OCI-LY3 (cell line): Measurements from ENCODE around the gene NOLC1.

Source experiments
- H2AFZ ChIP-seq: fragments of 200-600, 300-600 bp; shearing (Covaris generic); 2 replicates; pipeline ENCODE4 v1.6.0; 2014; ENCODE audit warnings: antibody characterized with exemption, low read depth, low read length
- H3K27ac ChIP-seq: fragments of 200-600, 300-600 bp; sonication (generic); 2 replicates; pipeline ENCODE4 v1.5.1; 2014; ENCODE audit warnings: mild to moderate bottlenecking, low read length, moderate library complexity, mixed read lengths
- H3K27me3 ChIP-seq: fragments of 200-600, 300-600 bp; sonication (generic); 2 replicates; pipeline ENCODE4 v1.6.1; 2014; ENCODE audit warnings: low read depth, low read length, mixed read lengths
- H3K36me3 ChIP-seq: fragments of 200-600, 300-600 bp; sonication (generic); replicated peaks from 2 replicates; pipeline ENCODE3; 2014; ENCODE audit warnings: low read depth, low read length, mixed read lengths
- H3K4me1 ChIP-seq: fragments of 300-600, 200-600 bp; sonication (generic); 2 replicates; pipeline ENCODE4 v1.6.1; 2014; ENCODE audit warnings: low read length, mixed read lengths
- H3K4me2 ChIP-seq: fragments of 200-600, 300-600 bp; sonication (generic); 2 replicates; pipeline ENCODE4 v1.6.1; 2014; ENCODE audit warnings: low read length, mixed read lengths
- H3K4me3 ChIP-seq: fragments of 300-600, 200-600 bp; sonication (generic); 2 replicates; pipeline ENCODE4 v1.5.1; 2014; ENCODE audit warnings: antibody characterized with exemption, mild to moderate bottlenecking, low read length, moderate library complexity
- H3K79me2 ChIP-seq: fragments of 300-600, 200-600 bp; shearing (Covaris generic); 2 replicates; pipeline ENCODE4 v1.6.1; 2014; ENCODE audit warnings: mild to moderate bottlenecking, low read length, mixed read lengths
- H3K9ac ChIP-seq: fragments of 300-600, 200-600 bp; shearing (Covaris generic); 2 replicates; pipeline ENCODE4 v1.6.0; 2014; ENCODE audit warnings: mild to moderate bottlenecking, low read length, moderate library complexity
- H3K9me3 ChIP-seq: fragments of 200-600, 300-600 bp; shearing (Covaris generic); 2 replicates; pipeline ENCODE4 v1.6.1; 2014; ENCODE audit warnings: low read length, mixed read lengths; ENCODE audit not compliant: insufficient read depth
- H4K20me1 ChIP-seq: fragments of 200-600, 300-600 bp; sonication (generic); 2 replicates; pipeline ENCODE4 v1.6.1; 2016; ENCODE audit warnings: low read length, mixed read lengths; ENCODE audit not compliant: insufficient read depth
- CTCF ChIP-seq: fragments of 200-600, 300-600 bp; sonication (generic); IDR thresholded peaks from 2 replicates; pipeline ENCODE4 v1.5.1; 2014; ENCODE audit warnings: antibody characterized with exemption, low read length, low read depth
- EZH2phosphoT487 ChIP-seq: fragments of 200-600 bp; shearing (Covaris generic); IDR thresholded peaks from 2 replicates; pipeline ENCODE4 v1.6.1; 2018; ENCODE audit warnings: antibody characterized with exemption, mixed run types, low read depth

The NOLC1 gene

GRCh38 chr10:102195296-102195870 is 43.2 kb downstream of the NOLC1 start:
- H3K9ac ChIP-seq, result no peak overlapping the region
- no peaks in the 10 kb centered on the region for H3K4me1 ChIP-seq
- TF ChIP-seq CTCF, result no peak
- TF ChIP-seq EZH2phosphoT487, result no peak
- H3K4me3 ChIP-seq, result no peak overlapping the region
- no peaks in the 10 kb centered on the region for H3K79me2 ChIP-seq
- H3K27ac ChIP-seq, result no peak overlapping the region
- no peak overlapping the region for H3K4me2 ChIP-seq
- H3K9me3 ChIP-seq, result no peaks in the 10 kb centered on the region
- no peaks in the 10 kb centered on the region for H3K27me3 ChIP-seq
- no peaks in the 10 kb centered on the region for H4K20me1 ChIP-seq
- H3K36me3 ChIP-seq, result no peaks in the 10 kb centered on the region
- no peak overlapping the region for H2AFZ ChIP-seq

- TF ChIP-seq EZH2phosphoT487 (no peak), CTCF (no peak)
- Histone ChIP-seq H3K4me3 (no peak overlapping the region), H3K9me3 (no peaks in the 10 kb centered on the region), H3K4me2 (no peak overlapping the region), H3K27ac (no peak overlapping the region), H2AFZ (no peak overlapping the region), H3K27me3 (no peaks in the 10 kb centered on the region), H3K9ac (no peak overlapping the region), H3K4me1 (no peaks in the 10 kb centered on the region), H4K20me1 (no peaks in the 10 kb centered on the region), H3K79me2 (no peaks in the 10 kb centered on the region), H3K36me3 (no peaks in the 10 kb centered on the region)
These were observed 44.7 kb downstream of the NOLC1 start for GRCh38 chr10:102196893-102197292.

GRCh38 chr10:102198027-102198426 is 45.8 kb downstream of the NOLC1 start:
- Histone ChIP-seq H2AFZ (no peak overlapping the region), H4K20me1 (no peaks in the 10 kb centered on the region), H3K36me3 (no peaks in the 10 kb centered on the region), H3K4me1 (no peaks in the 10 kb centered on the region), H3K4me3 (no peak overlapping the region), H3K27ac (no peak overlapping the region), H3K79me2 (no peaks in the 10 kb centered on the region), H3K9ac (no peak overlapping the region), H3K27me3 (no peaks in the 10 kb centered on the region), H3K4me2 (no peak overlapping the region), H3K9me3 (no peaks in the 10 kb centered on the region)
- TF ChIP-seq EZH2phosphoT487 (no peak), CTCF (no peak)

GRCh38 chr10:102200751-102201640 is 48.8 kb downstream of the NOLC1 start:
- no peaks in the 10 kb centered on the region for H3K9me3 ChIP-seq
- no peak overlapping the region for H2AFZ ChIP-seq
- TF ChIP-seq CTCF (no peak), EZH2phosphoT487 (no peak)
- no peaks in the 10 kb centered on the region for H3K79me2 ChIP-seq
- no peak overlapping the region for H3K4me2 ChIP-seq
- no peak overlapping the region for H3K9ac ChIP-seq
- no peak overlapping the region for H3K4me3 ChIP-seq
- no peaks in the 10 kb centered on the region for H3K27me3 ChIP-seq
- no peaks in the 10 kb centered on the region for H4K20me1 ChIP-seq
- no peak overlapping the region for H3K27ac ChIP-seq
- no peaks in the 10 kb centered on the region for H3K36me3 ChIP-seq
- peaks cover 8% of the 10 kb centered on the region; the same call in 1 of the 2 replicates for H3K4me1 ChIP-seq
